ENCODE data around the gene NUPR1.
A peak's percentile ranks its signal among the peaks of the same experiment; 100 is the strongest.
"Not testable (repeated sequence)": the region's sequence is repeated elsewhere in the genome, so short reads cannot be mapped to it uniquely, and the experiment has no call there.

Gene NUPR1

DNA sequence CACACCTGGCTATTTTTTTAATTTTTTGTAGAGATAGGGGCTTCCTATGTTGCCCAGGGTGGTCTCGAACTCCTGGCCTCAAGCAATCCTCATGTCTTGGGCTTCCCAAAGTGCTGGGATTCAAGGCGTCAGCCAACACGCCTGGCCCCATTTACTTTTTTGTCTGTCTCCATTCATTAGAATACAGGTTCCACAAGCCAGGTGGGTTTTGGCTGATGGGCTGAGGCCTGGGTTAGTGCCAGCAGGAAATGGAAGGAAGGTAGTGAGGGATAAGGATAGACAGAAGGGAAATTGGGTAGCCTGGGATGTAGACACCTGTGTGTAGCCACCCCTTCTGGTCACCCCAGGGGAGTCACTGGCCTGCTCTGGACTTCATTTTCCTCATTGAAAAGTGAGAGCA lies 27.7 kb downstream of the NUPR1 start:
- Histone ChIP-seq H3K4me3 (ENCODE audit: insufficient read length, low read depth) (no peak overlapping the region), H3K27me3 (ENCODE audit: insufficient read depth, insufficient read length) (no peaks in the 10 kb centered on the region), H3K9me3 (ENCODE audit: insufficient read depth, low read length) (no peaks in the 10 kb centered on the region), H3K4me1 (ENCODE audit: insufficient read depth, insufficient read length) (peaks cover 5% of the 10 kb centered on the region), H3K9ac (ENCODE audit: insufficient read length, low read depth) (no peak overlapping the region), H3K36me3 (ENCODE audit: insufficient read depth, insufficient read length, low read length) (no peaks in the 10 kb centered on the region)
- DNase-seq (ENCODE audit: low read depth, low spot score) = no peak
- no peak for TF ChIP-seq YY1 (IDR thresholded peaks at IDR 0.05; ENCODE audit: insufficient read depth, insufficient read length)
- TF ChIP-seq ZNF274 (IDR thresholded peaks at IDR 0.05; ENCODE audit: low read depth, low read length) = no peak
- no peak for TF ChIP-seq SUZ12 (IDR thresholded peaks at IDR 0.05; ENCODE audit: extremely low read depth, insufficient read depth, insufficient read length)

DNA sequence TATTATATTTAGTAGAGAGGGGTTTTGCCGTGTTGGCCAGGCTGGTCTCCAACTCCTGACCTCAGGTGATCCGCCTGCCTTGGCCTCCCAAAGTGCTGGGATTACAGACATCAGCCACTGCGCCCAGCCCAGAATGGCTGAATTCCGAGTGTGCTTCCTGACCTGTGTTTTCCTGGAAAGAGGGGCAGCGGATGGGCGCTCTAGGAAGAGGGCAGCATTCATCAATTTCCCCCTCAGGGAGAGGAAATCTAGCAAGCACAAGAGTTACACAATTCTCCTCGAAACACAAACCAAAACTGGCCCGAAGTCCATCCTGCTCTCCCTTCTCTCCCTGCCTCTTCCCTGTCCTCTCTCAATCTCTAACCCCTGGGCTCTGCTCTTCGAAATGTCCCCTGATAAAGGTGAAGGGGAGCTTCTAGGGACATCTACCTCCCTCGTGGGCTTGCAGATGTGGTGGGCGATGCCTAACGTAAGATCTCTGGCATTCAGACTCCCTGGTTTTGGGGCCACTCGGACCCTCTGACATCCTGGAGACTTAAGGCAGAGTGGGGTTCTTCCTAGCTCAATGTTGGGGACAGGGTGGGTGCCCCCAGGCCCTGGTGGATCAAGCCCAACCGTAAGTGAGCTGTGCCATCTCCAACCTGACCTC lies 33.2 kb downstream of the NUPR1 start:
- DNase-seq (ENCODE audit: low read depth, low spot score) = no peak
- H3K27me3 ChIP-seq (ENCODE audit: insufficient read depth, insufficient read length) = no peaks in the 10 kb centered on the region
- no peak overlapping the region for H3K4me3 ChIP-seq (ENCODE audit: insufficient read length, low read depth)
- H3K36me3 ChIP-seq (ENCODE audit: insufficient read depth, insufficient read length, low read length) = no peaks in the 10 kb centered on the region
- H3K9me3 ChIP-seq (ENCODE audit: insufficient read depth, low read length) = no peaks in the 10 kb centered on the region
- H3K4me1 ChIP-seq (ENCODE audit: insufficient read depth, insufficient read length) = peaks cover 6% of the 10 kb centered on the region
- no peak overlapping the region for H3K9ac ChIP-seq (ENCODE audit: insufficient read length, low read depth)
- TF ChIP-seq YY1 (IDR thresholded peaks at IDR 0.05; ENCODE audit: insufficient read depth, insufficient read length) = no peak
- no peak for TF ChIP-seq SUZ12 (IDR thresholded peaks at IDR 0.05; ENCODE audit: extremely low read depth, insufficient read depth, insufficient read length)
- no peak for TF ChIP-seq ZNF274 (IDR thresholded peaks at IDR 0.05; ENCODE audit: low read depth, low read length)

DNA sequence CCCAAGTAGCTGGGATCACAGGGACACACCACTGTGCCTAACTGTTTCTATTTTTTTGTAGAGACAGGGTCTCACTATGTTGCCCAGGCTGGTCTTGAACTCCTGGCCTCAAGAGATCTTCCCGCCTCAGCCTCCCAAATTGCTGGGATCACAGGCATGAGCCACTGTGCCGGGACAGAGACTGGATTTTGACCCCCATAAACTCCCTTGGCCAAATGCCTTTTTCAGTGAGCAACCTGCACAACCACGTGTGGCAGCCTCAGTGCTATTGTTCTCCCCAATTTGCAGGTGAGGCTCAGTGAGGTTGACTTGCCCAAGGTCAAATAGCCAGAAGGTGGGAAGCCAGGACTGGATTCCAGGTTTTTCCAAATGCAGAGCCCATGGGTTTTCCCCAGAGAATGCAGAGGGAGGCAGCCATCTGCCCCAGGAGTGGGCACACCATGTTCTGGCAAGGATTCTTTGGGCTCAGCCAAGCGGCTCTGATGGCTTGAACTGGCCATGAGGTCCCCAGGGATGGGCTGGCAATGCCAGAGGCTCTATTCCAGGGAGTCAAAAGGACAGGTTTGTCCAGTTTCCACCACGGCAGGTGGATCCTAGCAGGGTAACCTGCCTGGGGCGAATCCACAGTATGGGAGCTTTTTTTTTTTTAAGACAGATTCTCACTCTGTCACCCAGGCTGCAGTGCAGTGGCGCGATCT lies 33.9 kb downstream of the NUPR1 start:
- no peak for TF ChIP-seq ZNF274 (IDR thresholded peaks at IDR 0.05; ENCODE audit: low read depth, low read length)
- no peak for TF ChIP-seq YY1 (IDR thresholded peaks at IDR 0.05; ENCODE audit: insufficient read depth, insufficient read length)
- TF ChIP-seq SUZ12 (IDR thresholded peaks at IDR 0.05; ENCODE audit: extremely low read depth, insufficient read depth, insufficient read length) = no peak
- Histone ChIP-seq H3K4me3 (ENCODE audit: insufficient read length, low read depth) (no peak overlapping the region), H3K36me3 (ENCODE audit: insufficient read depth, insufficient read length, low read length) (no peaks in the 10 kb centered on the region), H3K27me3 (ENCODE audit: insufficient read depth, insufficient read length) (no peaks in the 10 kb centered on the region), H3K9ac (ENCODE audit: insufficient read length, low read depth) (no peak overlapping the region), H3K4me1 (ENCODE audit: insufficient read depth, insufficient read length) (peaks cover 8% of the 10 kb centered on the region), H3K9me3 (ENCODE audit: insufficient read depth, low read length) (no peaks in the 10 kb centered on the region)
- no peak for DNase-seq (ENCODE audit: low read depth, low spot score)

DNA sequence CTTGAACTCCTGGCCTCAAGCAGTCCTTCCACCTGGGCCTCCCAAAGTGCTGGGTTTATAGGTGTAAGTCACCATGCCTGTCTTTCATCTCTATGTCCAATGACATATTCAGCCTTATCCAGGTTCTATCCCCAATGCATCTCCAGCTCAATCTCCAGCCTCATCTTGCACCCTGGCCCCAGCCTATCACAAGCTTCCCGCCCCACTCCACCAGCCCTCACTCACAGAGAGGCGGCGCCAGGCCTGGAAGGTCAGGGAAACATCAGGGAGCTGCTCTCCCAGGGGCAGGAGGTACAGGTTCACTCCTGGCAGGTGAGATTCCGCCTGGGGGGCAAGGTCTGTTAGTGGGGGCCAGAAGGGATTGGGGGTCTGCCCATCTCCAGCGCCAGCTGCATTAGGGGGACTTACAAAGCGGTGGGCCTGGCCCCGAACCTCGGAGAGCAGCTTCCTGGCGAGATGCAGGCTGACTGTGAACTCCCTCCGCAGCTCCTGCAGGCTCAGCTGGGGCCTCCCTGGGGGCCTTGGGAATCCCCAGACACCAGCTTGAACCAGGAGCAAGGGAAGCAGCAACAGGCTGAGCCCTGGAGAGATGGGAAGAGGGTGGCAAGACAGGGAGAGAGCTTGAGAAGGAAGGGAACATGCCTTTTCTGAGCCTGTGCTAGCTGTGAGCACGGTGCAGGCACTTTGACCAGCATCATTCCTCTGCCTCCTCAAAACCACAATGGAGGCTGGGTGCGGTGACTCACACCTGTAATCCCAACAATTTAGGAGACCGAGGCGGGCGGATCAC lies 35.1 kb downstream of the NUPR1 start:
- no peaks in the 10 kb centered on the region for H3K27me3 ChIP-seq (ENCODE audit: insufficient read depth, insufficient read length)
- DNase-seq (ENCODE audit: low read depth, low spot score) = no peak
- no peak for TF ChIP-seq YY1 (IDR thresholded peaks at IDR 0.05; ENCODE audit: insufficient read depth, insufficient read length)
- TF ChIP-seq SUZ12 (IDR thresholded peaks at IDR 0.05; ENCODE audit: extremely low read depth, insufficient read depth, insufficient read length) = no peak
- TF ChIP-seq ZNF274 (IDR thresholded peaks at IDR 0.05; ENCODE audit: low read depth, low read length) = no peak
- no peaks in the 10 kb centered on the region for H3K36me3 ChIP-seq (ENCODE audit: insufficient read depth, insufficient read length, low read length)
- H3K4me1 ChIP-seq (ENCODE audit: insufficient read depth, insufficient read length) = peaks cover 9% of the 10 kb centered on the region
- H3K9me3 ChIP-seq (ENCODE audit: insufficient read depth, low read length) = no peaks in the 10 kb centered on the region
- H3K4me3 ChIP-seq (ENCODE audit: insufficient read length, low read depth) = no peak overlapping the region
- H3K9ac ChIP-seq (ENCODE audit: insufficient read length, low read depth) = peak overlapping the region; percentile 51

DNA sequence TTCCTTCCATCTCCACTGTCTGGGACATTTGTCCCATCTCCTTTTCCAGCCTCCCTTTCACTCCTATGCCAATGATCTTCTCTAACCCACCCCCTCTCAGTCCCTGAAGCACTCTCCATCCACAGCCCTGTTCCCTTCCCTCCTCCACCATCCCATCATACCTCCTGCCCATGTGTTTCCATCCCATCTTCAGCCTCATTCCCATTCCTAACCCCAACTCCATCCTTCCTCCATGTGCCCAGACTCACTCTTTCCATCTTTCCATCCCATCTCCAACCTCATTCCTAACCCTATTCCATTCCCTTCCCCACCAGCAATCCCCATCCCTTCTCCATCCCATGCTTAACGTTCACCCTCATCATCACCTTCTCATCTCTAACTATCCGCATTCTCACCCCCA lies 36.5 kb downstream of the NUPR1 start:
- no peaks in the 10 kb centered on the region for H3K27me3 ChIP-seq (ENCODE audit: insufficient read depth, insufficient read length)
- H3K4me3 ChIP-seq (ENCODE audit: insufficient read length, low read depth) = no peak overlapping the region
- no peak for TF ChIP-seq ZNF274 (IDR thresholded peaks at IDR 0.05; ENCODE audit: low read depth, low read length)
- TF ChIP-seq SUZ12 (IDR thresholded peaks at IDR 0.05; ENCODE audit: extremely low read depth, insufficient read depth, insufficient read length) = no peak
- no peak for TF ChIP-seq YY1 (IDR thresholded peaks at IDR 0.05; ENCODE audit: insufficient read depth, insufficient read length)
- H3K9me3 ChIP-seq (ENCODE audit: insufficient read depth, low read length) = no peaks in the 10 kb centered on the region
- no peaks in the 10 kb centered on the region for H3K36me3 ChIP-seq (ENCODE audit: insufficient read depth, insufficient read length, low read length)
- peaks cover 9% of the 10 kb centered on the region for H3K4me1 ChIP-seq (ENCODE audit: insufficient read depth, insufficient read length)
- H3K9ac ChIP-seq (ENCODE audit: insufficient read length, low read depth) = no peak overlapping the region
- no peak for DNase-seq (ENCODE audit: low read depth, low spot score)

DNA sequence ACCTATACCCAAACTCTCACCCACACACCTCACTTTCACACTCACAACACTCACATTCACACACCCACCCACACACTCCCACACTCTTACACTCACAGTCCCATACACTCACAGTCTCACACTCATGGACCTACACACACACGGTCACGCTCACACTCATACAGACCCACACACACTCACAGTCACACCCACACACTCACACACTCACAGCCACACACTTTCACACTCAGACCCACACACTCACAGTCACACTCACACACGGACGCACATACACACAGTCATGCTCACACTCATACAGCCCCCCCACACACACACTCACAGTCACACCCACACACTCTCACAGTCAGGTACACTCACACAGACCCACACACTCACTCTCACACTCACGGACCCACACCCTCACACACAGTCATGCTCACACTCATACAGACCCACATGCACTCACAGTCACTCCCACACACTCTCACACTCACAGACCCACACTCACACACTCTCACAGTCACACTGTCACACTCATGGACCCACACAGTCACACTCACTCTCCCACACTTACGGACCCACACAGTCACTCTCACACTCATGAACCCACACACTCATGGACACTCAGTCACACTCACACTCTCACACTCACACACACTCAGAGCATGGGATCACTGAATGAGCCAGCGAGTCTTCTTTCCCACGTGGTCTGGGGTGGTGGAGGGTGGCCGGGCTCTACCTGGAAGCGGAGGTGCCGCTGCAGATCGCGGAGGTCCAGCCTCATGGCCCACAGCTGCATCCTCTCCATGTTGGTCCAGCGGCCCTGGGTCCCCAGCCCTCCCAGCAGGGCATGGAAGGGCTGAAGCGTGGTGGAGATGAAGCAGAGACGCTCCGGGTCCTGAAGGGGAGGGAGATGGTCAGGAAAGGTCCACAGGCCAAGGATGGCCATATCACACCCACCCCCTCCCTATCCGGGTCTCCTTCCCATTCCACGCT lies 37.2 kb downstream of the NUPR1 start:
- Histone ChIP-seq H3K4me1 (ENCODE audit: insufficient read depth, insufficient read length) (peaks cover 9% of the 10 kb centered on the region), H3K36me3 (ENCODE audit: insufficient read depth, insufficient read length, low read length) (no peaks in the 10 kb centered on the region), H3K27me3 (ENCODE audit: insufficient read depth, insufficient read length) (no peaks in the 10 kb centered on the region), H3K9me3 (ENCODE audit: insufficient read depth, low read length) (no peaks in the 10 kb centered on the region), H3K4me3 (ENCODE audit: insufficient read length, low read depth) (no peak overlapping the region), H3K9ac (ENCODE audit: insufficient read length, low read depth) (no peak overlapping the region)
- DNase-seq (ENCODE audit: low read depth, low spot score) = no peak
- TF ChIP-seq YY1 (IDR thresholded peaks at IDR 0.05; ENCODE audit: insufficient read depth, insufficient read length) (no peak), SUZ12 (IDR thresholded peaks at IDR 0.05; ENCODE audit: extremely low read depth, insufficient read depth, insufficient read length) (no peak), ZNF274 (IDR thresholded peaks at IDR 0.05; ENCODE audit: low read depth, low read length) (no peak)

DNA sequence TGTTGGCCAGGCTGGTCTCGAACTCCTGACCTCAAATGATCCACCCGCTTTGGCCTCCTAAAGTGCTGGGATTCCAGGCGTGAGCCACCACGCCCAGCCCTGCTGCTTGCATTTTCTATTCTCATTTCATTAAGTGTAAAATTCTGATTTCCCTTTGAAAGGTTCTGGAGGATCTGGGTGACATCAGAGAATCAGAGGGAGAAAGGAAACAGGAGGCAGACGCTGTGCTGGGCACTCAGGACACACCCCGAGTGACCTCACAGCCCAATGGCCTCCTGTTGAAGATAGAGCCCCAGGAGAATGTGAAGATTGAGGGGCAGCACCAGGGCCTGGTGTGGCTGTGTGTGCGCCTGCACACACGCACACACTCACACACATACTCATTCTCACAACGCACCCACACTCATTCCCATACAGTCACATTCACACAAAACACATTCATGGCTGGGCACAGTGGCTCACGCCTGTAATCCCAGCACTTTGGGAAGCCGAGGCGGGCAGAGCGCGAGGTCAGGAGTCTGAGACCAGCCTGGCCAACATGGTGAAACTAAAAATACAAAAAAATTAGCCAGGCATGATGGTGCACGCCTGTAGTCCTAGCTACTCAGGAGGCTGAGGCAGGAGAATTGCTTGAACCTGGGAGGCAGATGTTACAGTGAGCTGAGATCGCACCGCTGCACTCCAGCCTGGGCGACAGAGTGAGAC lies 38.1 kb downstream of the NUPR1 start:
- H3K4me1 ChIP-seq (ENCODE audit: insufficient read depth, insufficient read length); DNase-seq (ENCODE audit: low read depth, low spot score); H3K9me3 ChIP-seq (ENCODE audit: insufficient read depth, low read length); H3K36me3 ChIP-seq (ENCODE audit: insufficient read depth, insufficient read length, low read length); H3K27me3 ChIP-seq (ENCODE audit: insufficient read depth, insufficient read length); H3K9ac ChIP-seq (ENCODE audit: insufficient read length, low read depth); H3K4me3 ChIP-seq (ENCODE audit: insufficient read length, low read depth): not testable (repeated sequence)

Data from NT2/D1 (cell line).